ENCODE data around the gene PYHIN1. TPM values are rescaled to one million over a fixed set of nuclear protein-coding genes. Genes with fewer than 3 reads are reported as not detected.

The PYHIN1 gene
- total and polyA plus RNA-seq, 2 experiments from 2014 or later, result not detected

GRCh38 chr1:158942490-158942889 is 11.1 kb downstream of the PYHIN1 start:
- no peak for TF ChIP-seq EZH2phosphoT487 (IDR thresholded peaks at IDR 0.05; ENCODE audit: unreplicated experiment)
- no peak for TF ChIP-seq ZNF331 (CRISPR knock-in tag; IDR thresholded peaks at IDR 0.05; ENCODE audit: low read depth)
- no peak for TF ChIP-seq REST (IDR thresholded peaks at IDR 0.05; ENCODE audit: unreplicated experiment)
- no peak for TF ChIP-seq ETS1 (IDR thresholded peaks at IDR 0.05)
- no peak for TF ChIP-seq EZH2 (IDR thresholded peaks at IDR 0.05; ENCODE audit: low read depth, unreplicated experiment)
- TF ChIP-seq ZNF114 (CRISPR knock-in tag; IDR thresholded peaks at IDR 0.05), result no peak
- no peak for TF ChIP-seq POLR2AphosphoS5 (IDR thresholded peaks at IDR 0.05; ENCODE audit: low read depth)
- TF ChIP-seq ZNF462 (CRISPR knock-in tag; IDR thresholded peaks at IDR 0.05), result no peak
- TF ChIP-seq JUNB (IDR thresholded peaks at IDR 0.05; ENCODE audit: unreplicated experiment), result no peak
- no peak for TF ChIP-seq CREB1 (CRISPR knock-in tag; IDR thresholded peaks at IDR 0.05; ENCODE audit: low read depth)
- no peak for TF ChIP-seq NANOG (IDR thresholded peaks at IDR 0.05; ENCODE audit: borderline replicate concordance)
- no peak for TF ChIP-seq STAT1 (IDR thresholded peaks at IDR 0.05; ENCODE audit: unreplicated experiment)
- TF ChIP-seq CTCF (conservative IDR thresholded peaks at IDR 0.05; ENCODE audit: low read depth in 2 of 2), result no peak
- H3K27me3 Mint-ChIP-seq (ENCODE audit: insufficient read depth, low read depth, poor library complexity), result no peaks in the 10 kb centered on the region
- H3K4me3 Mint-ChIP-seq, result no peak overlapping the region
- Histone ChIP-seq H3K9me2 (ENCODE audit: insufficient read depth) (no peaks in the 10 kb centered on the region), H3K27ac (ENCODE audit: low read depth) (no peak overlapping the region), H3F3A (replicated peaks; ENCODE audit: low read depth) (no peaks in the 10 kb centered on the region), H3K4me1 (ENCODE audit: insufficient read depth) (no peaks in the 10 kb centered on the region), H3K4me2 (no peak overlapping the region), H3K36me3 (ENCODE audit: insufficient read depth) (no peaks in the 10 kb centered on the region), H3K79me2 (replicated peaks; ENCODE audit: insufficient read depth) (no peaks in the 10 kb centered on the region), H2AFZ (no peak overlapping the region), H3K4me3 (no peak overlapping the region), H3K27me3 (ENCODE audit: insufficient read depth) (no peaks in the 10 kb centered on the region), H4K20me1 (replicated peaks; ENCODE audit: insufficient read depth) (no peaks in the 10 kb centered on the region)
- H3K27ac Mint-ChIP-seq, result no peak overlapping the region
- H3K36me3 Mint-ChIP-seq (ENCODE audit: low read depth), result no peaks in the 10 kb centered on the region
- H3K4me1 Mint-ChIP-seq, result no peaks in the 10 kb centered on the region
- DNase-seq (ENCODE audit: low spot score) (no peak), ATAC-seq (no peak)
- 0 out of 3 replicates have a peak, but pooled peaks cover 3% of the 10 kb centered on the region for H3K9me3 Mint-ChIP-seq
